ACC112 (cell line): ENCODE results near the gene KCNH6.

ENCODE experiments used
- H2AFZ ChIP-seq: fragments of 200-600 bp; sonication (generic); one replicate; pipeline ENCODE4 v1.6.0; 2017; ENCODE audit warnings: antibody characterized with exemption, low read length; ENCODE audit not compliant: unreplicated experiment
- H3K27ac ChIP-seq: fragments of 200-600 bp; sonication (generic); 2 replicates; pipeline ENCODE4 v1.5.1; 2014; ENCODE audit warnings: low read depth, mild to moderate bottlenecking, antibody characterized with exemption, low read length, moderate library complexity
- H3K27me3 ChIP-seq: fragments of 200-600 bp; sonication (generic); 2 replicates; pipeline ENCODE4 v1.6.1; 2014; ENCODE audit warnings: mild to moderate bottlenecking, antibody characterized with exemption, low read length, moderate library complexity, mixed read lengths; ENCODE audit not compliant: insufficient read depth
- H3K36me3 ChIP-seq: fragments of 200-600 bp; sonication (generic); 2 replicates; pipeline ENCODE4 v1.6.1; 2016; ENCODE audit warnings: mild to moderate bottlenecking, antibody characterized with exemption, low read length, moderate library complexity, mixed read lengths; ENCODE audit not compliant: insufficient read depth
- H3K4me1 ChIP-seq: fragments of 200-600 bp; sonication (generic); one replicate; pipeline ENCODE4 v1.6.1; 2016; ENCODE audit warnings: low read length, mixed read lengths; ENCODE audit not compliant: insufficient read depth, unreplicated experiment, control insufficient read depth
- H3K4me3 ChIP-seq: fragments of 200-600 bp; sonication (generic); 2 replicates; pipeline ENCODE4 v1.5.1; 2014; ENCODE audit warnings: mild to moderate bottlenecking, low read depth, low read length
- H3K79me2 ChIP-seq: fragments of 200-600 bp; sonication (generic); one replicate; pipeline ENCODE4 v1.6.0; 2016; ENCODE audit warnings: low read length; ENCODE audit not compliant: control insufficient read depth, unreplicated experiment, insufficient read depth

KCNH6 gene

GRCh38 chr17:63479495-63480184 lies 43.5 kb upstream of the KCNH6 start:
- Histone ChIP-seq H2AFZ (no peak overlapping the region), H3K36me3 (no peaks in the 10 kb centered on the region), H3K27ac (no peak overlapping the region), H3K27me3 (no peaks in the 10 kb centered on the region), H3K4me3 (no peak overlapping the region), H3K79me2 (no peaks in the 10 kb centered on the region), H3K4me1 (peaks cover 12% of the 10 kb centered on the region)

- no peaks in the 10 kb centered on the region for H3K79me2 ChIP-seq
- H3K4me3 ChIP-seq = no peak overlapping the region
- peaks cover 12% of the 10 kb centered on the region for H3K4me1 ChIP-seq
- no peaks in the 10 kb centered on the region for H3K27me3 ChIP-seq
- no peak overlapping the region for H3K27ac ChIP-seq
- H3K36me3 ChIP-seq = no peaks in the 10 kb centered on the region
- H2AFZ ChIP-seq = no peak overlapping the region
Measured at GRCh38 chr17:63480192-63480784, 42.9 kb upstream of the KCNH6 start.

- Histone ChIP-seq H3K36me3 (no peaks in the 10 kb centered on the region), H3K4me1 (peaks cover 12% of the 10 kb centered on the region), H2AFZ (no peak overlapping the region), H3K4me3 (no peak overlapping the region), H3K27me3 (no peaks in the 10 kb centered on the region), H3K27ac (no peak overlapping the region), H3K79me2 (no peaks in the 10 kb centered on the region)
Measured at GRCh38 chr17:63480826-63481487, 42.2 kb upstream of the KCNH6 start.

GRCh38 chr17:63481488-63481870 lies 41.7 kb upstream of the KCNH6 start:
- H3K4me1 ChIP-seq = peaks cover 12% of the 10 kb centered on the region
- H3K4me3 ChIP-seq = no peak overlapping the region
- H3K27me3 ChIP-seq = no peaks in the 10 kb centered on the region
- no peak overlapping the region for H2AFZ ChIP-seq
- H3K27ac ChIP-seq = no peak overlapping the region
- H3K36me3 ChIP-seq = no peaks in the 10 kb centered on the region
- no peaks in the 10 kb centered on the region for H3K79me2 ChIP-seq

- H2AFZ ChIP-seq = no peak overlapping the region
- no peaks in the 10 kb centered on the region for H3K79me2 ChIP-seq
- no peak overlapping the region for H3K4me3 ChIP-seq
- H3K36me3 ChIP-seq = no peaks in the 10 kb centered on the region
- no peak overlapping the region for H3K27ac ChIP-seq
- no peaks in the 10 kb centered on the region for H3K27me3 ChIP-seq
- peaks cover 12% of the 10 kb centered on the region for H3K4me1 ChIP-seq
Measured at GRCh38 chr17:63482509-63482908, 40.6 kb upstream of the KCNH6 start.

GRCh38 chr17:63483038-63483437 lies 40.1 kb upstream of the KCNH6 start:
- no peaks in the 10 kb centered on the region for H3K79me2 ChIP-seq
- no peaks in the 10 kb centered on the region for H3K36me3 ChIP-seq
- H3K27ac ChIP-seq = no peak overlapping the region
- H2AFZ ChIP-seq = no peak overlapping the region
- peaks cover 7% of the 10 kb centered on the region for H3K4me1 ChIP-seq
- H3K27me3 ChIP-seq = no peaks in the 10 kb centered on the region
- no peak overlapping the region for H3K4me3 ChIP-seq

GRCh38 chr17:63483655-63484575 lies 39.2 kb upstream of the KCNH6 start:
- Histone ChIP-seq H2AFZ (no peak overlapping the region), H3K4me3 (no peak overlapping the region)

GRCh38 chr17:63486317-63487013 lies 36.7 kb upstream of the KCNH6 start:
- Histone ChIP-seq H3K36me3 (no peaks in the 10 kb centered on the region), H3K27ac (no peak overlapping the region), H3K4me3 (no peak overlapping the region), H3K79me2 (no peaks in the 10 kb centered on the region), H3K4me1 (no peaks in the 10 kb centered on the region), H2AFZ (no peak overlapping the region), H3K27me3 (no peaks in the 10 kb centered on the region)

More at GRCh38 chr17:63483655-63484575, 39.2 kb upstream of the KCNH6 start:
- H3K27ac ChIP-seq = no peak overlapping the region
- no peaks in the 10 kb centered on the region for H3K4me1 ChIP-seq
- no peaks in the 10 kb centered on the region for H3K27me3 ChIP-seq
- H3K79me2 ChIP-seq = no peaks in the 10 kb centered on the region
- no peaks in the 10 kb centered on the region for H3K36me3 ChIP-seq

- Histone ChIP-seq H3K79me2 (no peaks in the 10 kb centered on the region), H3K36me3 (no peaks in the 10 kb centered on the region)
Measured at GRCh38 chr17:63487014-63487339, 36.2 kb upstream of the KCNH6 start.

GRCh38 chr17:63488851-63489250 lies 34.3 kb upstream of the KCNH6 start:
- Histone ChIP-seq H3K27me3 (no peaks in the 10 kb centered on the region), H3K27ac (no peak overlapping the region), H3K4me1 (no peaks in the 10 kb centered on the region), H3K36me3 (no peaks in the 10 kb centered on the region), H3K4me3 (no peak overlapping the region), H3K79me2 (no peaks in the 10 kb centered on the region), H2AFZ (no peak overlapping the region)

More at GRCh38 chr17:63487014-63487339, 36.2 kb upstream of the KCNH6 start:
- Histone ChIP-seq H3K4me3 (no peak overlapping the region), H3K27ac (no peak overlapping the region), H2AFZ (no peak overlapping the region), H3K4me1 (no peaks in the 10 kb centered on the region), H3K27me3 (no peaks in the 10 kb centered on the region)
